SK-N-SH (cell line): ENCODE data around the gene ZNF468.
"Not testable (repeated sequence)": the region's sequence is repeated elsewhere in the genome, so short reads cannot be mapped to it uniquely, and the experiment has no call there.

ENCODE experiments used
- CTCF ChIP-seq: fragments of 200-600 bp; sonication (generic); IDR thresholded peaks from 2 replicates; pipeline ENCODE4 v1.6.1; 2017; ENCODE audit warnings: antibody characterized with exemption, mild to moderate bottlenecking, moderate library complexity
- RXRA ChIP-seq: IDR thresholded peaks from 2 replicates; pipeline ENCODE4 v1.4.0; 2012; ENCODE audit warnings: low read depth, mild to moderate bottlenecking, borderline replicate concordance

GRCh38 chr19:52834289-52834688 is 23.1 kb downstream of the ZNF468 start:
- TF ChIP-seq RXRA, CTCF: not testable (repeated sequence)
